Liver (tissue), 9 donors: Measurements from ENCODE around the gene SETBP1. TPM values are rescaled to one million over a fixed set of nuclear protein-coding genes. Genes with fewer than 3 reads are reported as not detected.

Experiments used
- DNase-seq: peaks from one replicate; pipeline ENCODE4 v3.0.0-alpha.2; 2017; ENCODE audit warnings: low spot score
- H3K27ac ChIP-seq, 2 donors: one replicate each; pipeline ENCODE4 v1.7.0; 2013; ENCODE audit warnings: inconsistent platforms in 2 of 2, low read length in 2 of 2, control low read depth in 1 of 2, low read depth in 1 of 2, mild to moderate bottlenecking in 1 of 2
- H3K27me3 ChIP-seq, 4 donors: one replicate each; pipeline versions ENCODE4 v1.6.1 to v1.7.0; 2013; ENCODE audit warnings: low read length in 3 of 4, inconsistent platforms in 1 of 4, mild to moderate bottlenecking in 1 of 4, moderate library complexity in 1 of 4; ENCODE audit not compliant: control insufficient read depth in 4 of 4, insufficient read depth in 4 of 4
- H3K36me3 ChIP-seq, 4 donors: one replicate each; pipeline versions ENCODE4 v1.6.1 to v1.7.0; 2013; ENCODE audit warnings: low read length in 3 of 4, mild to moderate bottlenecking in 3 of 4, low read depth in 1 of 4, moderate library complexity in 1 of 4; ENCODE audit not compliant: control insufficient read depth in 4 of 4, insufficient read depth in 3 of 4
- H3K4me1 ChIP-seq, 4 donors: one replicate each; pipeline versions ENCODE4 v1.6.1 to v1.7.0; 2013; ENCODE audit warnings: low read length in 3 of 4, mild to moderate bottlenecking in 3 of 4, moderate library complexity in 1 of 4; ENCODE audit not compliant: control insufficient read depth in 4 of 4, insufficient read depth in 4 of 4
- H3K4me3 ChIP-seq, 3 donors: one replicate each; pipeline versions ENCODE4 v1.6.1 to v1.7.0; 2013; ENCODE audit warnings: low read length in 3 of 3, control low read depth in 1 of 3, low read depth in 1 of 3, mild to moderate bottlenecking in 1 of 3
- H3K9ac ChIP-seq, 2 donors: one replicate each; pipeline ENCODE4 v1.7.0; 2013; ENCODE audit warnings: low read length in 2 of 2, mild to moderate bottlenecking in 2 of 2, moderate library complexity in 2 of 2, control low read depth in 1 of 2, low read depth in 1 of 2
- H3K9me3 ChIP-seq, 4 donors: one replicate each; pipeline versions ENCODE4 v1.6.1 to v1.7.0; 2013; ENCODE audit warnings: low read length in 3 of 4; ENCODE audit not compliant: control insufficient read depth in 4 of 4
- ATF3 ChIP-seq: IDR thresholded peaks from 2 replicates; pipeline ENCODE4 v1.6.1; 2016; ENCODE audit warnings: antibody characterized with exemption
- CTCF ChIP-seq: fragments of 150-350 bp; IDR thresholded peaks from 2 replicates; pipeline ENCODE4 v1.5.1; 2017; ENCODE audit warnings: improper control_type of control experiment, low read depth, low read length; ENCODE audit not compliant: missing input control
- EGR1 ChIP-seq, 2 donors: IDR thresholded peaks; 2 replicates each; pipeline ENCODE4 v1.6.1; 2016 to 2018; ENCODE audit warnings: antibody characterized with exemption in 2 of 2, low read depth in 2 of 2
- FOXA1 ChIP-seq: IDR thresholded peaks from 2 replicates; pipeline ENCODE4 v1.6.1; 2016; ENCODE audit warnings: antibody characterized with exemption
- FOXA2 ChIP-seq: IDR thresholded peaks from 2 replicates; pipeline ENCODE4 v1.6.1; 2016; ENCODE audit warnings: antibody characterized with exemption
- GABPA ChIP-seq, 2 donors: IDR thresholded peaks in 1 of 2; conservative IDR thresholded peaks in 1 of 2; 2 replicates each; pipeline ENCODE4 v1.6.1; 2016; ENCODE audit warnings: antibody characterized with exemption in 2 of 2, mild to moderate bottlenecking in 1 of 2, moderate library complexity in 1 of 2
- HNF4A ChIP-seq, 2 donors: conservative IDR thresholded peaks; 2 replicates each; pipeline ENCODE4 v1.6.1; 2016; ENCODE audit warnings: antibody characterized with exemption in 2 of 2, mild to moderate bottlenecking in 2 of 2
- HNF4G ChIP-seq: IDR thresholded peaks from 2 replicates; pipeline ENCODE4 v1.6.1; 2016; ENCODE audit warnings: antibody characterized with exemption
- JUND ChIP-seq, 2 donors: IDR thresholded peaks; 2 replicates each; pipeline ENCODE4 v1.6.1; 2016; ENCODE audit warnings: antibody characterized with exemption in 2 of 2
- MAX ChIP-seq: IDR thresholded peaks from 2 replicates; pipeline ENCODE4 v1.6.1; 2016; ENCODE audit warnings: antibody characterized with exemption
- NR2F2 ChIP-seq: IDR thresholded peaks from 2 replicates; pipeline ENCODE4 v1.6.1; 2016; ENCODE audit warnings: antibody characterized with exemption
- RAD21 ChIP-seq, 2 donors: IDR thresholded peaks; 2 replicates each; pipeline ENCODE4 v1.6.1; 2016; ENCODE audit warnings: antibody characterized with exemption in 2 of 2, mild to moderate bottlenecking in 2 of 2
- REST ChIP-seq: IDR thresholded peaks from 2 replicates; pipeline ENCODE4 v1.6.1; 2016; ENCODE audit warnings: antibody characterized with exemption, mild to moderate bottlenecking
- RXRA ChIP-seq, 2 donors: IDR thresholded peaks; 2 replicates each; pipeline ENCODE4 v1.6.1; 2017 to 2018; ENCODE audit warnings: antibody characterized with exemption in 2 of 2, mild to moderate bottlenecking in 1 of 2
- SP1 ChIP-seq: IDR thresholded peaks from 2 replicates; pipeline ENCODE4 v1.6.1; 2018; ENCODE audit warnings: antibody characterized with exemption, mild to moderate bottlenecking
- TAF1 ChIP-seq: conservative IDR thresholded peaks from 2 replicates; pipeline ENCODE4 v1.6.1; 2016; ENCODE audit warnings: antibody characterized with exemption, mild to moderate bottlenecking
- YY1 ChIP-seq: IDR thresholded peaks from 2 replicates; pipeline ENCODE4 v1.6.1; 2016; ENCODE audit warnings: antibody characterized with exemption, mild to moderate bottlenecking
- ZBTB33 ChIP-seq: IDR thresholded peaks from 2 replicates; pipeline ENCODE4 v1.6.1; 2016; ENCODE audit warnings: antibody characterized with exemption
- WGBS: extraction: QIAGEN DNeasy Blood & Tissue Kit; methylation state at CpG from one replicate; pipeline ENCODE4 v1.1.7; 2013; 5-methylcytosine and 5-hydroxymethylcytosine counted together
- polyA plus RNA-seq, 2 donors: library from polyadenylated mRNA; stranded (reverse) in 1 of 2; unstranded in 1 of 2; fragments of 200-250 nt in 1 of 2; fragments of >200 nt in 1 of 2; fragmentation: Nextera tagmentation in 1 of 2; extraction: Ambion mirVana in 1 of 2; gene quantifications; one replicate each; pipeline versions ENCODE4 v1.2.1 to v1.2.3, GENCODE V29; 2013 to 2015
- total RNA-seq, 2 donors: library from RNA; depleted of rRNA; stranded (reverse); fragments of >200 nt; gene quantifications; one replicate each; pipeline ENCODE4 v1.2.3, GENCODE V29; 2014
- donor health status: healthy.
- donor health status: healthy.
- donor health status: healthy.
- donor health status: healthy.
- donor health status: healthy.

Gene SETBP1
- total and polyA plus RNA-seq, 4 donors, result 2.5 to 15.8 (median 4.7) TPM

GRCh38 chr18:44871771-44872170, 191.1 kb downstream of the SETBP1 start:
- TF ChIP-seq EGR1 (IDR thresholded peaks at IDR 0.05; ENCODE audit: low read depth in 2 of 2), result no peak
- TF ChIP-seq RAD21 (IDR thresholded peaks at IDR 0.05), result no peak
- TF ChIP-seq ATF3, result no peak
- TF ChIP-seq FOXA2, result no peak
- TF ChIP-seq NR2F2, result no peak
- TF ChIP-seq JUND (IDR thresholded peaks at IDR 0.05), result no peak
- no peak for TF ChIP-seq MAX
- TF ChIP-seq FOXA1, result no peak
- no peak for TF ChIP-seq REST
- TF ChIP-seq HNF4A (conservative IDR thresholded peaks at IDR 0.05), result no peak
- no peak for TF ChIP-seq YY1
- no peak for DNase-seq
- Histone ChIP-seq H3K4me3 (no peak overlapping the region), H3K9me3 (no peaks in the 10 kb centered on the region), H3K4me1 (no peaks in the 10 kb centered on the region), H3K27me3 (no peaks in the 10 kb centered on the region), H3K27ac (no peak overlapping the region), H3K9ac (no peak overlapping the region), H3K36me3 (peaks cover 0 to 3% (median 0%) of the 10 kb centered on the region in 4 donors)
- 90% methylated on average over 3 of the region's 3 CpGs for WGBS

- H3K9me3 ChIP-seq, result no peaks in the 10 kb centered on the region
- DNase-seq, result no peak
- TF ChIP-seq FOXA2 (no peak), HNF4A (conservative IDR thresholded peaks at IDR 0.05) (peak in 1 of 2 donors; percentile 13), RAD21 (IDR thresholded peaks at IDR 0.05) (peak in 1 of 2 donors; percentile 50)
- no peaks in the 10 kb centered on the region for H3K36me3 ChIP-seq
- peaks cover 0 to 2% (median 0%) of the 10 kb centered on the region in 4 donors for H3K4me1 ChIP-seq
- WGBS, result 85% methylated on average over 1 of the region's 1 CpG
- H3K27ac ChIP-seq, result no peak overlapping the region
- no peaks in the 10 kb centered on the region for H3K27me3 ChIP-seq
- no peak overlapping the region for H3K9ac ChIP-seq
- H3K4me3 ChIP-seq, result no peak overlapping the region
Observed at GRCh38 chr18:44876024-44876423, 195.3 kb downstream of the SETBP1 start.

- WGBS, result 95% methylated on average over 3 of the region's 3 CpGs
- Histone ChIP-seq H3K4me1 (peaks cover 0 to 2% (median 0%) of the 10 kb centered on the region in 4 donors), H3K27ac (no peak overlapping the region), H3K4me3 (no peak overlapping the region), H3K27me3 (no peaks in the 10 kb centered on the region), H3K36me3 (no peaks in the 10 kb centered on the region), H3K9me3 (no peaks in the 10 kb centered on the region), H3K9ac (no peak overlapping the region)
- no peak for DNase-seq
- TF ChIP-seq MAX (no peak), YY1 (no peak), NR2F2 (no peak), SP1 (no peak), JUND (IDR thresholded peaks at IDR 0.05) (no peak), HNF4A (conservative IDR thresholded peaks at IDR 0.05) (no peak), GABPA (IDR thresholded peaks at IDR 0.05 in 1 of 2, conservative IDR thresholded peaks at IDR 0.05 in 1 of 2) (no peak), CTCF (no peak), RAD21 (IDR thresholded peaks at IDR 0.05) (no peak), FOXA1 (no peak), HNF4G (no peak), ATF3 (no peak), EGR1 (IDR thresholded peaks at IDR 0.05; ENCODE audit: low read depth in 2 of 2) (no peak), ZBTB33 (no peak), TAF1 (no peak), RXRA (IDR thresholded peaks at IDR 0.05) (no peak)
Observed at GRCh38 chr18:44876755-44877154, 196.1 kb downstream of the SETBP1 start.
